ENCODE results near the gene CEP55.

DNA sequence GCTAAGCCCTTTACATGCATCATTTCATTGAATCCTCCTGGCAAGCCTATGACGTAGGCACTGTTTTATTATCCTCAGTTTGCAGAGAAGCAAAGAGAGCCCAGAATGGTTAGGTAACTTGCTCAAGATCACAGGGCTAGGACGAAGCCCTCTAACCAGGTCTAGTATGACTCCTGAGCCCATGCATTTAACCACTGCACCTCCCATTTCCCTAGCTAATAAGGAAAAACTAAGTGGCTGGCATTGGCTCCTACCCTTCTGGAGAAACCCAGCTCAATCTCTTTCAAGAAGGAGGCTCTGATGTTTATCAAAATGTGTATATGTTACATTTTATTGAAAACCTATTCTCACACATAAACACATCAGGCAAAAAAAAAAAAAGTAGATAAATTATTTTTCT is 34.0 kb upstream of the CEP55 start:
- TF ChIP-seq, protein P1, sequence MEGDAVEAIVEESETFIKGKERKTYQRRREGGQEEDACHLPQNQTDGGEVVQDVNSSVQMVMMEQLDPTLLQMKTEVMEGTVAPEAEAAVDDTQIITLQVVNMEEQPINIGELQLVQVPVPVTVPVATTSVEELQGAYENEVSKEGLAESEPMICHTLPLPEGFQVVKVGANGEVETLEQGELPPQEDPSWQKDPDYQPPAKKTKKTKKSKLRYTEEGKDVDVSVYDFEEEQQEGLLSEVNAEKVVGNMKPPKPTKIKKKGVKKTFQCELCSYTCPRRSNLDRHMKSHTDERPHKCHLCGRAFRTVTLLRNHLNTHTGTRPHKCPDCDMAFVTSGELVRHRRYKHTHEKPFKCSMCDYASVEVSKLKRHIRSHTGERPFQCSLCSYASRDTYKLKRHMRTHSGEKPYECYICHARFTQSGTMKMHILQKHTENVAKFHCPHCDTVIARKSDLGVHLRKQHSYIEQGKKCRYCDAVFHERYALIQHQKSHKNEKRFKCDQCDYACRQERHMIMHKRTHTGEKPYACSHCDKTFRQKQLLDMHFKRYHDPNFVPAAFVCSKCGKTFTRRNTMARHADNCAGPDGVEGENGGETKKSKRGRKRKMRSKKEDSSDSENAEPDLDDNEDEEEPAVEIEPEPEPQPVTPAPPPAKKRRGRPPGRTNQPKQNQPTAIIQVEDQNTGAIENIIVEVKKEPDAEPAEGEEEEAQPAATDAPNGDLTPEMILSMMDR (IDR thresholded peaks at IDR 0.05; ENCODE audit: insufficient read depth, low read depth, low read length), result no peak
- no peak for TF ChIP-seq EZH2 (IDR thresholded peaks at IDR 0.05; ENCODE audit: insufficient read depth, low read length)

All from astrocyte (in vitro differentiated cells and primary cell).